ENCODE measurements around the gene HRCT1. TPM values are rescaled to one million over a fixed set of nuclear protein-coding genes. Genes with fewer than 3 reads are reported as not detected.

The HRCT1 gene
- total and polyA plus RNA-seq, 2 experiments from 2014 or later = not detected

DNA sequence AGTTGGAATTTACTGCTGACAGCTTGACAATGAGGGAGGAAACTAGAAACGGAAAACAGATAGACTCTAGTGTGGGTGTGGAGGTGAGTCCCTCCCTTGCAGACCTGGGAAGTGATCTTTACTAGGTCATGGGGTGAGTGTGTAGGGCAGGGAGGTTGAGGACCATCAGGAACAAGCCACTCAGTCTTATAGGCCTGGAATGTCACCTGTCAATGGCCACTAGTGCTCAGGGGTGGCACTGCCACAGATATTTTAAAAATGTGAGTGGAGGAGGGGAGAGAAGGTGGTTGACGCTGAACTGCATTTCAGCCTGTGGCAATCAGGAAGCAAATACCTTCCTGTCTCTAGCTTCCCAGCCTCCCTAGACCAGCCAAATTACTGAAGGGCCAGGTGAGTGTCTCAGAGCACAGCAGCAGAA, 42.9 kb downstream of the HRCT1 start:
- Histone ChIP-seq H3K4me3 (no peak overlapping the region), H2AFZ (no peak overlapping the region), H3K9me2 (ENCODE audit: insufficient read depth) (peaks cover 6% of the 10 kb centered on the region), H4K20me1 (replicated peaks; ENCODE audit: insufficient read depth) (no peaks in the 10 kb centered on the region), H3K27me3 (ENCODE audit: insufficient read depth) (peaks cover 13% of the 10 kb centered on the region), H3K4me2 (no peak overlapping the region), H3K27ac (ENCODE audit: low read depth) (no peak overlapping the region), H3F3A (replicated peaks; ENCODE audit: low read depth) (no peaks in the 10 kb centered on the region), H3K4me1 (ENCODE audit: insufficient read depth) (no peaks in the 10 kb centered on the region), H3K79me2 (replicated peaks; ENCODE audit: insufficient read depth) (no peaks in the 10 kb centered on the region), H3K36me3 (ENCODE audit: insufficient read depth) (no peaks in the 10 kb centered on the region)
- ATAC-seq (peak; percentile 49), DNase-seq (ENCODE audit: low spot score) (peak; percentile 56)
- peaks cover 6% of the 10 kb centered on the region; the same call in 2 of the 3 replicates for H3K9me3 Mint-ChIP-seq
- H3K4me1 Mint-ChIP-seq = peaks cover 7% of the 10 kb centered on the region; the same call in 2 of the 3 replicates
- no peak overlapping the region for H3K27ac Mint-ChIP-seq
- H3K36me3 Mint-ChIP-seq (ENCODE audit: low read depth) = no peaks in the 10 kb centered on the region; the same call in 2 of the 3 replicates
- TF ChIP-seq POLR2AphosphoS5 (IDR thresholded peaks at IDR 0.05; ENCODE audit: low read depth) (no peak), EZH2phosphoT487 (IDR thresholded peaks at IDR 0.05; ENCODE audit: unreplicated experiment) (no peak), ZNF331 (CRISPR knock-in tag; IDR thresholded peaks at IDR 0.05; ENCODE audit: low read depth) (no peak), CREB1 (CRISPR knock-in tag; IDR thresholded peaks at IDR 0.05; ENCODE audit: low read depth) (no peak), STAT1 (IDR thresholded peaks at IDR 0.05; ENCODE audit: unreplicated experiment) (no peak), ETS1 (IDR thresholded peaks at IDR 0.05) (no peak), ZNF462 (CRISPR knock-in tag; IDR thresholded peaks at IDR 0.05) (no peak), EZH2 (IDR thresholded peaks at IDR 0.05; ENCODE audit: low read depth, unreplicated experiment) (no peak), ZNF114 (CRISPR knock-in tag; IDR thresholded peaks at IDR 0.05) (no peak), JUNB (IDR thresholded peaks at IDR 0.05; ENCODE audit: unreplicated experiment) (no peak), NANOG (IDR thresholded peaks at IDR 0.05; ENCODE audit: borderline replicate concordance) (no peak)
- TF ChIP-seq, protein P1, sequence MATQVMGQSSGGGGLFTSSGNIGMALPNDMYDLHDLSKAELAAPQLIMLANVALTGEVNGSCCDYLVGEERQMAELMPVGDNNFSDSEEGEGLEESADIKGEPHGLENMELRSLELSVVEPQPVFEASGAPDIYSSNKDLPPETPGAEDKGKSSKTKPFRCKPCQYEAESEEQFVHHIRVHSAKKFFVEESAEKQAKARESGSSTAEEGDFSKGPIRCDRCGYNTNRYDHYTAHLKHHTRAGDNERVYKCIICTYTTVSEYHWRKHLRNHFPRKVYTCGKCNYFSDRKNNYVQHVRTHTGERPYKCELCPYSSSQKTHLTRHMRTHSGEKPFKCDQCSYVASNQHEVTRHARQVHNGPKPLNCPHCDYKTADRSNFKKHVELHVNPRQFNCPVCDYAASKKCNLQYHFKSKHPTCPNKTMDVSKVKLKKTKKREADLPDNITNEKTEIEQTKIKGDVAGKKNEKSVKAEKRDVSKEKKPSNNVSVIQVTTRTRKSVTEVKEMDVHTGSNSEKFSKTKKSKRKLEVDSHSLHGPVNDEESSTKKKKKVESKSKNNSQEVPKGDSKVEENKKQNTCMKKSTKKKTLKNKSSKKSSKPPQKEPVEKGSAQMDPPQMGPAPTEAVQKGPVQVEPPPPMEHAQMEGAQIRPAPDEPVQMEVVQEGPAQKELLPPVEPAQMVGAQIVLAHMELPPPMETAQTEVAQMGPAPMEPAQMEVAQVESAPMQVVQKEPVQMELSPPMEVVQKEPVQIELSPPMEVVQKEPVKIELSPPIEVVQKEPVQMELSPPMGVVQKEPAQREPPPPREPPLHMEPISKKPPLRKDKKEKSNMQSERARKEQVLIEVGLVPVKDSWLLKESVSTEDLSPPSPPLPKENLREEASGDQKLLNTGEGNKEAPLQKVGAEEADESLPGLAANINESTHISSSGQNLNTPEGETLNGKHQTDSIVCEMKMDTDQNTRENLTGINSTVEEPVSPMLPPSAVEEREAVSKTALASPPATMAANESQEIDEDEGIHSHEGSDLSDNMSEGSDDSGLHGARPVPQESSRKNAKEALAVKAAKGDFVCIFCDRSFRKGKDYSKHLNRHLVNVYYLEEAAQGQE (IDR thresholded peaks at IDR 0.05; ENCODE audit: unreplicated experiment) = no peak
- TF ChIP-seq, protein P2, sequence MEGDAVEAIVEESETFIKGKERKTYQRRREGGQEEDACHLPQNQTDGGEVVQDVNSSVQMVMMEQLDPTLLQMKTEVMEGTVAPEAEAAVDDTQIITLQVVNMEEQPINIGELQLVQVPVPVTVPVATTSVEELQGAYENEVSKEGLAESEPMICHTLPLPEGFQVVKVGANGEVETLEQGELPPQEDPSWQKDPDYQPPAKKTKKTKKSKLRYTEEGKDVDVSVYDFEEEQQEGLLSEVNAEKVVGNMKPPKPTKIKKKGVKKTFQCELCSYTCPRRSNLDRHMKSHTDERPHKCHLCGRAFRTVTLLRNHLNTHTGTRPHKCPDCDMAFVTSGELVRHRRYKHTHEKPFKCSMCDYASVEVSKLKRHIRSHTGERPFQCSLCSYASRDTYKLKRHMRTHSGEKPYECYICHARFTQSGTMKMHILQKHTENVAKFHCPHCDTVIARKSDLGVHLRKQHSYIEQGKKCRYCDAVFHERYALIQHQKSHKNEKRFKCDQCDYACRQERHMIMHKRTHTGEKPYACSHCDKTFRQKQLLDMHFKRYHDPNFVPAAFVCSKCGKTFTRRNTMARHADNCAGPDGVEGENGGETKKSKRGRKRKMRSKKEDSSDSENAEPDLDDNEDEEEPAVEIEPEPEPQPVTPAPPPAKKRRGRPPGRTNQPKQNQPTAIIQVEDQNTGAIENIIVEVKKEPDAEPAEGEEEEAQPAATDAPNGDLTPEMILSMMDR (conservative IDR thresholded peaks at IDR 0.05; ENCODE audit: low read depth in 2 of 2) = no peak
- H3K4me3 Mint-ChIP-seq = no peak overlapping the region
- H3K27me3 Mint-ChIP-seq (ENCODE audit: insufficient read depth, low read depth, poor library complexity) = peaks cover 16% of the 10 kb centered on the region
